SK-N-SH (cell line): ENCODE measurements around the gene DYRK2.

ENCODE experiments used
- CHD2 ChIP-seq: fragments of 150-350 bp; IDR thresholded peaks from 2 replicates; pipeline ENCODE4 v1.6.1; 2018; ENCODE audit warnings: low read length; ENCODE audit not compliant: partially characterized antibody
- ELF1 ChIP-seq: IDR thresholded peaks from 2 replicates; pipeline ENCODE4 v1.4.0; 2012
- GATA2 ChIP-seq: sonication (generic); formaldehyde crosslinking; IDR thresholded peaks from 2 replicates; pipeline ENCODE4 v1.5.0; 2020; ENCODE audit warnings: mild to moderate bottlenecking, missing genetic modification reagents
- MXI1 ChIP-seq: IDR thresholded peaks from 2 replicates; pipeline ENCODE4 v1.6.1; 2012; ENCODE audit warnings: mild to moderate bottlenecking, low read depth, low read length, improper control_type of control experiment
- NRF1 ChIP-seq: IDR thresholded peaks from 2 replicates; pipeline ENCODE4 v1.6.1; 2012; ENCODE audit warnings: low read depth, mild to moderate bottlenecking, low read length
- RAD21 ChIP-seq: IDR thresholded peaks from 2 replicates; pipeline ENCODE4 v1.6.1; 2012; ENCODE audit warnings: mild to moderate bottlenecking, low read length
- TCF12 ChIP-seq: IDR thresholded peaks from 2 replicates; pipeline ENCODE4 v1.4.0; 2012
- TF ChIP-seq, protein P1 (sequence below): fragments of 200-600 bp; sonication (generic); IDR thresholded peaks from 2 replicates; pipeline ENCODE4 v1.6.1; 2017; ENCODE audit warnings: antibody characterized with exemption, mild to moderate bottlenecking, moderate library complexity

DNA sequence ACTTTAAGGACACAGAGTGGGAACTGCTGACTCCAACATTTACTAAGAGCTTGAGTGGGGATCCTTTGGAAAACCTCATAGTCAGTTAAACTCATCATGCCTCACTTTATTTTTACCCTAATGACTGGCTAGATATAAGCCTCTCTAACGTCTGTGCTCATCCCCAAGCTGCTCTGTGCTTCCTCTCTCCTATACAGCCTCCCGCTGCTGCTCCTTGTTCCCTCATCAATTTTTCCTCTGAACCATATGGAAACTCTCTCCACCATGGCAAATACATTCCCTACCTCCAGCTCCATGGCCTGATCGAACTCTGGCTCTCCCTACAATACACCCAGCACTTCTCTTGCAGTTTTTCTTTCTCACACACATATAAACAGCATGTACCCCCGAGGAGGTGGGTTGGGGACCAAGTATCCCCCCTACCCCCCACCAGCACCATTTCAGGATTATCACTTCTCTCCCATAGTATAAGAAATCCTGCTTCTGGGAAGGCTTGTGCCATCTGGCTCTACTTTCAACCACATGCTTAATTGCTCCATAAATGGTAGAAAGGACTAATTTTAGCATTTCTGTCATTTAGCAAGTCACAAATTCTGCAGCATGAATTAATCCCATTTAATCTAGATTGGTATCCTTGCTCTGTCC lies 39.2 kb upstream of the DYRK2 start:
- no peak for TF ChIP-seq CHD2
- TF ChIP-seq, protein P1, sequence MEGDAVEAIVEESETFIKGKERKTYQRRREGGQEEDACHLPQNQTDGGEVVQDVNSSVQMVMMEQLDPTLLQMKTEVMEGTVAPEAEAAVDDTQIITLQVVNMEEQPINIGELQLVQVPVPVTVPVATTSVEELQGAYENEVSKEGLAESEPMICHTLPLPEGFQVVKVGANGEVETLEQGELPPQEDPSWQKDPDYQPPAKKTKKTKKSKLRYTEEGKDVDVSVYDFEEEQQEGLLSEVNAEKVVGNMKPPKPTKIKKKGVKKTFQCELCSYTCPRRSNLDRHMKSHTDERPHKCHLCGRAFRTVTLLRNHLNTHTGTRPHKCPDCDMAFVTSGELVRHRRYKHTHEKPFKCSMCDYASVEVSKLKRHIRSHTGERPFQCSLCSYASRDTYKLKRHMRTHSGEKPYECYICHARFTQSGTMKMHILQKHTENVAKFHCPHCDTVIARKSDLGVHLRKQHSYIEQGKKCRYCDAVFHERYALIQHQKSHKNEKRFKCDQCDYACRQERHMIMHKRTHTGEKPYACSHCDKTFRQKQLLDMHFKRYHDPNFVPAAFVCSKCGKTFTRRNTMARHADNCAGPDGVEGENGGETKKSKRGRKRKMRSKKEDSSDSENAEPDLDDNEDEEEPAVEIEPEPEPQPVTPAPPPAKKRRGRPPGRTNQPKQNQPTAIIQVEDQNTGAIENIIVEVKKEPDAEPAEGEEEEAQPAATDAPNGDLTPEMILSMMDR, result no peak
- no peak for TF ChIP-seq TCF12
- no peak for TF ChIP-seq ELF1
- TF ChIP-seq MXI1, result no peak
- TF ChIP-seq GATA2 (CRISPR knock-in tag), result no peak
- no peak for TF ChIP-seq NRF1
- no peak for TF ChIP-seq RAD21
